IMR-90 (cell line): ENCODE data around the gene RNU1-1.
"Not testable (repeated sequence)": the region's sequence is repeated elsewhere in the genome, so short reads cannot be mapped to it uniquely, and the experiment has no call there.

Source experiments
- BHLHE40 ChIP-seq: fragments of 150-350 bp; IDR thresholded peaks from 2 replicates; pipeline ENCODE4 v1.6.1; 2016; ENCODE audit warnings: mild to moderate bottlenecking, low read depth, low read length
- CEBPB ChIP-seq: IDR thresholded peaks from 2 replicates; pipeline ENCODE4 v1.6.1; 2012; ENCODE audit warnings: low read depth, low read length, improper control_type of control experiment
- MAZ ChIP-seq: IDR thresholded peaks from 2 replicates; pipeline ENCODE4 v1.6.1; 2012; ENCODE audit warnings: low read depth, mild to moderate bottlenecking, low read length, improper control_type of control experiment, moderate library complexity, borderline replicate concordance
- POLR2A ChIP-seq: IDR thresholded peaks from 2 replicates; pipeline ENCODE4 v1.6.1; 2012; ENCODE audit warnings: mild to moderate bottlenecking, low read depth, low read length
- RAD21 ChIP-seq: IDR thresholded peaks from 2 replicates; pipeline ENCODE4 v1.6.1; 2012; ENCODE audit warnings: low read length, improper control_type of control experiment
- RCOR1 ChIP-seq: IDR thresholded peaks from 2 replicates; pipeline ENCODE4 v1.6.1; 2012; ENCODE audit warnings: mild to moderate bottlenecking, low read length, improper control_type of control experiment; ENCODE audit not compliant: insufficient replicate concordance
- SMC3 ChIP-seq: fragments of 150-350 bp; IDR thresholded peaks from 2 replicates; pipeline ENCODE4 v1.6.1; 2016; ENCODE audit warnings: low read depth, mild to moderate bottlenecking, antibody characterized with exemption, low read length, moderate library complexity
- TF ChIP-seq, protein P1 (sequence below): conservative IDR thresholded peaks from 2 replicates; pipeline ENCODE4 v1.5.1; 2012; ENCODE audit warnings: mild to moderate bottlenecking, low read depth, low read length, improper control_type of control experiment
- TF ChIP-seq, protein P2 (sequence below): fragments of 150-350 bp; IDR thresholded peaks from 2 replicates; pipeline ENCODE4 v1.6.1; 2017; ENCODE audit warnings: mild to moderate bottlenecking, antibody characterized with exemption, low read length, low read depth

DNA sequence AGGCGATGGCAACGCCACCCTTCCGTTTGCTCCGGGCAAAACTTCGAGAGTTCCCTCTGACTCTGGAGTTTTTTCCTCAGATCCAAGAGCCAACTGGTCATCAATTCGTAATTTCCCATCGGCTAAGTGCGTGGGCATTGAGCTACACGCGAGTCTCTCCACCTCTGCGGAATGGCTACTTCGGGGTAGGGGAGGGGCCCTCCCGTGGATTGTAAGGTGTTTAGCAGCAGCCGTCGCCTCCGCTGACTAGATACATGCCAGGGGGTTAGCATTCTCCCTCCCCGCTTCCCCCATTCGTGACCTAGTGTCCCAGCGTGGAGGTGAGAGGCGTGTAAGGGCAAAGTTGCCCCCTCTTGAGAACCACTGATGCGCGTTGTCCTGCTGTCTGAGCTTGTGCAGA is 21.8 kb upstream of the RNU1-1 start:
- TF ChIP-seq, protein P1, sequence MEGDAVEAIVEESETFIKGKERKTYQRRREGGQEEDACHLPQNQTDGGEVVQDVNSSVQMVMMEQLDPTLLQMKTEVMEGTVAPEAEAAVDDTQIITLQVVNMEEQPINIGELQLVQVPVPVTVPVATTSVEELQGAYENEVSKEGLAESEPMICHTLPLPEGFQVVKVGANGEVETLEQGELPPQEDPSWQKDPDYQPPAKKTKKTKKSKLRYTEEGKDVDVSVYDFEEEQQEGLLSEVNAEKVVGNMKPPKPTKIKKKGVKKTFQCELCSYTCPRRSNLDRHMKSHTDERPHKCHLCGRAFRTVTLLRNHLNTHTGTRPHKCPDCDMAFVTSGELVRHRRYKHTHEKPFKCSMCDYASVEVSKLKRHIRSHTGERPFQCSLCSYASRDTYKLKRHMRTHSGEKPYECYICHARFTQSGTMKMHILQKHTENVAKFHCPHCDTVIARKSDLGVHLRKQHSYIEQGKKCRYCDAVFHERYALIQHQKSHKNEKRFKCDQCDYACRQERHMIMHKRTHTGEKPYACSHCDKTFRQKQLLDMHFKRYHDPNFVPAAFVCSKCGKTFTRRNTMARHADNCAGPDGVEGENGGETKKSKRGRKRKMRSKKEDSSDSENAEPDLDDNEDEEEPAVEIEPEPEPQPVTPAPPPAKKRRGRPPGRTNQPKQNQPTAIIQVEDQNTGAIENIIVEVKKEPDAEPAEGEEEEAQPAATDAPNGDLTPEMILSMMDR = not testable (repeated sequence)
- TF ChIP-seq SMC3, RCOR1, BHLHE40, CEBPB, MAZ, POLR2A, RAD21: not testable (repeated sequence)
- TF ChIP-seq, protein P2, sequence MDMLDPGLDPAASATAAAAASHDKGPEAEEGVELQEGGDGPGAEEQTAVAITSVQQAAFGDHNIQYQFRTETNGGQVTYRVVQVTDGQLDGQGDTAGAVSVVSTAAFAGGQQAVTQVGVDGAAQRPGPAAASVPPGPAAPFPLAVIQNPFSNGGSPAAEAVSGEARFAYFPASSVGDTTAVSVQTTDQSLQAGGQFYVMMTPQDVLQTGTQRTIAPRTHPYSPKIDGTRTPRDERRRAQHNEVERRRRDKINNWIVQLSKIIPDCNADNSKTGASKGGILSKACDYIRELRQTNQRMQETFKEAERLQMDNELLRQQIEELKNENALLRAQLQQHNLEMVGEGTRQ = not testable (repeated sequence)
